HG03520 (cell line): Measurements from ENCODE around the gene CLIC5.

Experiments
- ATAC-seq: cut with Tn5 transposase; IDR thresholded peaks from one replicate; pipeline ENCODE4 v1.9.1; 2021; ENCODE audit warnings: mild to moderate bottlenecking, moderate library complexity; ENCODE audit not compliant: unreplicated experiment

The CLIC5 gene

GRCh38 chr6:45855642-45856394, 159.8 kb downstream of the CLIC5 start:
- ATAC-seq = no peak

GRCh38 chr6:45854149-45854742, 161.4 kb downstream of the CLIC5 start:
- no peak for ATAC-seq

- no peak for ATAC-seq
Measured at GRCh38 chr6:45851034-45851400, 164.6 kb downstream of the CLIC5 start.

- no peak for ATAC-seq
Measured at GRCh38 chr6:45850378-45851033, 165.2 kb downstream of the CLIC5 start.

- ATAC-seq = no peak
Measured at GRCh38 chr6:45845567-45845966, 170.1 kb downstream of the CLIC5 start.

- no peak for ATAC-seq
Measured at GRCh38 chr6:45844986-45845385, 170.7 kb downstream of the CLIC5 start.

GRCh38 chr6:45843848-45844521, 171.7 kb downstream of the CLIC5 start:
- ATAC-seq = no peak

- ATAC-seq = no peak
Measured at GRCh38 chr6:45841062-45841461, 174.6 kb downstream of the CLIC5 start.

GRCh38 chr6:45838996-45839395, 176.7 kb downstream of the CLIC5 start:
- no peak for ATAC-seq

GRCh38 chr6:45838451-45838850, 177.2 kb downstream of the CLIC5 start:
- ATAC-seq = no peak

GRCh38 chr6:45837541-45838200, 178.0 kb downstream of the CLIC5 start:
- no peak for ATAC-seq

GRCh38 chr6:45836984-45837383, 178.7 kb downstream of the CLIC5 start:
- no peak for ATAC-seq

- ATAC-seq = no peak
Measured at GRCh38 chr6:45836438-45836824, 179.2 kb downstream of the CLIC5 start.

GRCh38 chr6:45835721-45836437, 179.8 kb downstream of the CLIC5 start:
- ATAC-seq = no peak

- ATAC-seq = no peak
Measured at GRCh38 chr6:45832063-45832462, 183.6 kb downstream of the CLIC5 start.
